HG03175 (cell line): Measurements from ENCODE around the gene KMT2B.

Experiments
- ATAC-seq: cut with Tn5 transposase; IDR thresholded peaks from one replicate; pipeline ENCODE4 v1.9.1; 2021; ENCODE audit warnings: mild to moderate bottlenecking, moderate library complexity; ENCODE audit not compliant: unreplicated experiment

The KMT2B gene

DNA sequence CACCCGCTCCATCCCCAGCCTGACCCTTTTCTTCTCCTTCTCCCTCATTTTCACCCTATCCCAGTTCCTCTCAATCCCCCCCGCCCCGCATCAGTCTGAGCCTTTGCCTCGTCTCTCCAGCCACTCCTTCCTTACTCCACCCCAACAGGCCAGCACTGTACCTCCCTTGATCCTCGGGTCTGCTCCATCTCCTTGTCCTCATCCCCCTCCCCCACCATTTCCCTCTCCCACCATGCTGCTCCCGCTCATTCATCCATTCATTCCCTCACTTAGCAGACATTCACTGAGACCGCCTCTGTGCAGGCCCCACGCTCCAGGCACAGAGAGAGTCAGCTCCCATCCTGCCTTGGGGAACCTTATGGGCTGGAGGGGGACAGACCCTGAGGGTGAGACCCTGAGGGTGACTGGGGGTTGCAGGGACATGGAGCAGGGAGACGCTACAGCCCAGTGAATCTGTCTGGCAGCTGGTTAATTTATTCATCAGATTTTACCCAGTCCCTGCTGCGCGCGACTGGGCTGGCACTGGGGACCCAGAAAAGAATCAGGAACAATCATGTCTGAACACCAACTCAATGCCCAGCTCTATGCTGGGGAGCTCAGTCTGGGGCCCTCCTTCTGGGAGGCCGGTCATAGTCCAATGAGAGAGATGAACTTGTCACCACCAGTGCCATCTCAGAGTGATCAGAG lies 58.4 kb downstream of the KMT2B start:
- no peak for ATAC-seq

DNA sequence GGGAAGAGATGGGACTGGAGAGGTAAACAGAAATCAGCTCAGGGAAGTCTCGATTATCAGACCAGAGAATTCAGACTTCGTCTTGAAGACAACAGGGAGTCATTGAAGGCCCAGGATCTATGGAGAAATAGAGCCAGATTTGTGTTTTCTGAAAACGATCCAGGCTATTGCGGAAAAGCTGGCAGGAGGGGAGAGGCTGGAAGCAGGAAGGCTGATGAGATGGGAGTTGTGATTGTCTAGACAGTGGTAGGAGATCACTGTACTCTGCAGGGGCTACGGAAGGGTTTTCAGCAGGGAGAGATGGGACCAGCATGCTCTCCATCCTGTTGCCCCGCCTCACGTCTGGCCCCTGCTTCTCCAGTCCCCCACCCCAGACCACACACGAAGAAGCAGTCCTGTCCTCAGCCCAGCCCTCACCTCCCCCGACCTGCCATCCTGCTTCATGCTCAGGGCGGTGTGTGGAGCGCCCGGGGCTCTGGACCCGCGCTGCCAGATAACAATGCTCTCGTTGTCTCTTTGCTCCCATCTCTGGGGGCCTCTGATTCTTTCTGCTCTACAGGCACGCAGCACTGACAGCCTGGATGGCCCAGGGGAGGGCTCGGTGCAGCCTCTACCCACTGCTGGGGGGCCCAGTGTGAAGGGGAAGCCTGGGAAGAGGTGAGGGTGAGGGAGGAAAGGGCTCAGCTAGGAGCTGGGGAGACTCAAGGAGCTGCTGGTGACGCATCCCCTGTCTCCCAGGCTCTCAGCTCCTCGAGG lies 59.5 kb downstream of the KMT2B start:
- ATAC-seq = no peak

DNA sequence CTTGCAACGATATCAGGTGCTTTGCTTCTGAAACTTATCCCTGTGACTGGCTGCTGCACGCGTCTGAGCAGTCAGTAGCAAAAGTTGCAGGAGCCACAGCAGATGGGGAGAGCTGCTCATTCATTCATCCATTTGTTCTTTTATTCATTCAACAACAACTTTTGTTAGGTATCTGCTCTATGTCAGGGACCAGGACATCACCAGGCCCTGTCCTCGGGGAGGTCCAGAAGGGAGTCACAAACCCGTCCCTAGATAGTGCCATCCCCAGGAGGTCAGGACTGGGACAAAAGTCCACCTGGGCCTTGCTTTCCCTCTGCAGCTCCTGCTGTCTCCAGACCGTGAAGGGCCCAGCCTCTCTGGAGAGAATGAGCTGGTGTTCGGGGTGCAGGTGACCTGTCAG lies 60.2 kb downstream of the KMT2B start:
- ATAC-seq = no peak

DNA sequence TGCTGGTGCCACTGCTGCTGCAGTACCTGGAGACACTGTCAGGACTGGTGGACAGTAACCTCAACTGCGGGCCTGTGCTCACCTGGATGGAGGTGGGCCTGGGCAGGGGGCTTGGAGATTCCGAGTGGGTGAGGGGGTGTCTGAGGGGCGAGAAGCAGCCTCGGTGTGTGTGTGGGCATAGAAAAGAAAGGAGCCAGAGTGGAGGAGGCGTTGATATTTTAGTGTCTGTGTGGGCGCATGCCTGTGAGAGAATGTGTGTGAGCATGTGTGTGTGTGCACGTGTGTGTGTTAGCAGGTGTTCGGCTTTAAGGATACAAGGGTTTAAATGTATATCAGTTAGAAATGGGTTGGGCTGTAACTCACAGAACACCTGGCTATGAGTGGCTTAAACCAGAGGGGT lies 61.2 kb downstream of the KMT2B start:
- ATAC-seq = no peak

DNA sequence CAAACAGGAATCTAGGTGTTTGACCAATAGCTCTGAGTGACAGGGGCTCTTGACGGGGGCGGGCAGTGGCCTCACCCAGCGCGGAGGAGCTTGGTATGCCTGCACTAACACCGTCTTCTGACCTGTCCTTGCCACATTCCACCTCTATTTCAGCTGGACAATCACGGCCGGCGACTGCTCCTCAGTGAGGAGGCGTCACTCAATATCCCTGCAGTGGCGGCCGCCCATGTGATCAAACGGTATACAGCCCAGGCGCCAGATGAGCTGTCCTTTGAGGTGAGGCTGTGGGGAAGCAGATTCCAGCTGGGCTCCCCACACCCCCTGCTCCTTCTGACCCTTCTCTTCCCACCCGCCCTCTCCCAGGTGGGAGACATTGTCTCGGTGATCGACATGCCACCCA lies 62.3 kb downstream of the KMT2B start:
- ATAC-seq = no peak

DNA sequence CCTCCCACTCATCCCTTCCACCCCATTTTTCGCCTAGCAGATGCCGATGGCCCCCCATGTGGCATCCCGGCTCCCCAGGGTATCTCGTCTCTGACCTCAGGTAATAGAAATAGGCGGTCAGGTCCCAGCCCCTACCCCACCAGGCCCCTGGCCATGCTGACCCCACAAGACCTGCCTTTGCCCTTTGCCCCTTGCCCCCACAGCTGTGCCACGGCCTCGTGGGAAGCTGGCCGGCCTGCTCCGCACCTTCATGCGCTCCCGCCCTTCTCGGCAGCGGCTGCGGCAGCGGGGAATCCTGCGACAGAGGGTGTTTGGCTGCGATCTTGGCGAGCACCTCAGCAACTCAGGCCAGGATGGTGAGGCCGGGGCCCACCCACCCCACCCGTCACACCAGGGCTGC lies 62.9 kb downstream of the KMT2B start:
- no peak for ATAC-seq

DNA sequence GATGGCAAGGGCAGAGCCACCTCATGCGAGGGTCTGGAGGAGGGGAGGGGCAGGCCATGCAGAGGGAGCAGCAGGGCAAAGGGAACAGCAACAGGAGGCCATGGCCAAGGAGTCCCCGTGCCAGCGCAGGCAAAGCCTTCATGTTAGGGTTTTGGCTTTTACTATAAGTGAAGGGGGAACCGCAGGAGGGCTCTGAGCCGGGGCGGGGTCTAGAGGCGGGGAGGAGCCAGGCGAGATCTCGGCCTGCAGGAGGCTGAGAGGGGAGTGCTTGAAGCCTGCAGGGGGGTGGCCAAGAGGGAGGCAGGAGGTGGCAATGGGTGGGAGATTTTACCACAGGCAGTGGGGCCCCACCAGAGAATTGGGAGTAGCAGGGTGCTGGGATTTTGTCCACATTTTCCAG lies 63.8 kb downstream of the KMT2B start:
- ATAC-seq = no peak

DNA sequence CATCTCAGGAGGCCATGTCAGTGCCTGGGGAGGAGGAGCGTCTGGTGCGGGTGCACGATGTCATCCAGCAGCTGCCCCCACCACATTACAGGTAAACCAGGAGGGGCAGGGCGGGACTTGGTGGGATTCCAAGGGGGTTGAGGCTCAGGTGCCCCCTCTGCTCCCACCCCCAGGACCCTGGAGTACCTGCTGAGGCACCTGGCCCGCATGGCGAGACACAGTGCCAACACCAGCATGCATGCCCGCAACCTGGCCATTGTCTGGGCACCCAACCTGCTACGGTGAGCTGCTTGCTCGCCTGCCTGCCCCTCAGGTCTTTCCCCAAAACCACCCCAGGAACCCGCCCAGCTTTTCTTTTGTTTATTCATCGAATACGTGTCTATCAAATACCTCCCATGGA lies 64.8 kb downstream of the KMT2B start:
- ATAC-seq = no peak

DNA sequence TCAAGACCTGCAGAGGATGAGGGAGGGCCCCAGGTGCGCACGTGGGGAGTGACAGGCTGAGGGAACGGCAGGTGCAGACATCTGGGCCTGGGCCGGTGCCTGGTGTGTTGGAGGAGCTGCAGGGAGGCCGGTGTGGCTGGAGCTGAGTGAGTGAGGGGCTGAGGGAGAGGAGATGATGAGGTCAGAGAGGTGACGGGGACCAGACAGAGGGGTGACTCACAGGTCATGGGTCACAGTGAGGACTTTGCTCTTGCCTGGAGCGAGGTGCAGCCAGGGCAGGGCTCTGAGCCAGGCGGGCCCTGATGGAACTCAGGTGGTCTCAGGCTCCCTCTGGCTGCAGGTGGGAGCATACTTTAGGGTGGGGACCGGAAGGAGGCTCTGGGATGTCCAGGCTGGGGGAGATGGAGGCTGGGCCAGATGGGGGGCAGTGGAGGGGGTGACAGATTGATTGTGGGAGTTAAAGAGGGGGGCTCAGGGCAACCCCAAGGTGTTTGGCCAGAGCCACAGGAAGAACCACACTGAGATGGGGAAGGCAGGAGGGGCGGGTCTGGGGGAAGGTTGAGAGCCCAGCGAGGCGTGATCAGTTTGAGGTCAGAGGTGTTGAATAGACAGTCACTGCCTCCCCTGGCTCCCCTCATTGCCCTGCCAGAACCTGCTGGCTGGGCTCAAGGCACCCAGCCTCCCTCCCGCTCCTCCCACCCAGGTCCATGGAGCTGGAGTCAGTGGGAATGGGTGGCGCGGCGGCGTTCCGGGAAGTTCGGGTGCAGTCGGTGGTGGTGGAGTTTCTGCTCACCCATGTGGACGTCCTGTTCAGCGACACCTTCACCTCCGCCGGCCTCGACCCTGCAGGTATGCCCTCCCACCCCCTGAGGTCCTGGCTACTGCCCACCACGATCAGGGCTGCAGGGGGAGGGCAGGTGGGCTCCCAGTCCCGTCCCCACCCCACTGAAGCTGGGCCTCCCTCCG lies 65.9 kb downstream of the KMT2B start:
- ATAC-seq = no peak

DNA sequence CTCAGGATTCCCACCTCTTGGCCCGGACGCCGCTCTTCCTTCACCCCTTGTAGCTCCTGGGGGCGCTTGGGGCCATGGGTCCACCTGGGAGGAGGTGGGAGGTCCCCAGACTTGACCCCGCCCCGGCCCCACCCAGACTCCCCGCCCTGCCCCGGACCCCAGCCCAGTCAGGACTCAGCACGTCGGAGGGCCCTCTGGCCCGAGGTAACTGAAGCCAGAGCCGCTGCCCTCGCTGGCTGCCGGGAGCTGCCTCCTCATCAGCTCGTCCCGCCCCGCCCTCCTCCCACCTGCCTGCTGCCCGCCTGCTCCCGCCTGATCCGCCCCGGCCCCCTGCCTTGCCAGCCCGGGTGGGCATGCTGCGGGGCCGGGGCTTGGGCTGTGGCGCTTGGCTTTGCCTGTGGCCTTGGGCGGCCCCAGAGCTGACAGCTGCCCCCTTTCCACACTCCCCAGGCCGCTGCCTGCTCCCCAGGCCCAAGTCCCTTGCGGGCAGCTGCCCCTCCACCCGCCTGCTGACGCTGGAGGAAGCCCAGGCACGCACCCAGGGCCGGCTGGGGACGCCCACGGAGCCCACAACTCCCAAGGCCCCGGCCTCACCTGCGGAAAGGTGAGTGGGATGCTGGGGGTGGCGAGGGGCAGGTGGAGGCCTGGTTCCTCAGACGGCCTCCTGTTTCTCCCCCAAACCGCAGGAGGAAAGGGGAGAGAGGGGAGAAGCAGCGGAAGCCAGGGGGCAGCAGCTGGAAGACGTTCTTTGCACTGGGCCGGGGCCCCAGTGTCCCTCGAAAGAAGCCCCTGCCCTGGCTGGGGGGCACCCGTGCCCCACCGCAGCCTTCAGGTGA lies 66.9 kb downstream of the KMT2B start:
- no peak for ATAC-seq

DNA sequence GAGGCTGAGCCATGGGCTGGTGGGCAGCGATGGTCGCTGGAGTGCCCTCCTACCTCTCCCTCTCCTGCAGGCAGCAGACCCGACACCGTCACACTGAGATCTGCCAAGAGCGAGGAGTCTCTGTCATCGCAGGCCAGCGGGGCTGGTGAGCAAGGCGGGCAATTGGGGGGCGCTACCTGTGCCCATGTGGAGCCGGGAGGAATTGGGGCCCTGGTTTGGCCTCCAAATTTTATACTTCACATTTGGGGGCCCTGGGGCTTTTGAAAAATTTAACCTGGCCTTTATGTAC lies 67.5 kb downstream of the KMT2B start:
- ATAC-seq = no peak

DNA sequence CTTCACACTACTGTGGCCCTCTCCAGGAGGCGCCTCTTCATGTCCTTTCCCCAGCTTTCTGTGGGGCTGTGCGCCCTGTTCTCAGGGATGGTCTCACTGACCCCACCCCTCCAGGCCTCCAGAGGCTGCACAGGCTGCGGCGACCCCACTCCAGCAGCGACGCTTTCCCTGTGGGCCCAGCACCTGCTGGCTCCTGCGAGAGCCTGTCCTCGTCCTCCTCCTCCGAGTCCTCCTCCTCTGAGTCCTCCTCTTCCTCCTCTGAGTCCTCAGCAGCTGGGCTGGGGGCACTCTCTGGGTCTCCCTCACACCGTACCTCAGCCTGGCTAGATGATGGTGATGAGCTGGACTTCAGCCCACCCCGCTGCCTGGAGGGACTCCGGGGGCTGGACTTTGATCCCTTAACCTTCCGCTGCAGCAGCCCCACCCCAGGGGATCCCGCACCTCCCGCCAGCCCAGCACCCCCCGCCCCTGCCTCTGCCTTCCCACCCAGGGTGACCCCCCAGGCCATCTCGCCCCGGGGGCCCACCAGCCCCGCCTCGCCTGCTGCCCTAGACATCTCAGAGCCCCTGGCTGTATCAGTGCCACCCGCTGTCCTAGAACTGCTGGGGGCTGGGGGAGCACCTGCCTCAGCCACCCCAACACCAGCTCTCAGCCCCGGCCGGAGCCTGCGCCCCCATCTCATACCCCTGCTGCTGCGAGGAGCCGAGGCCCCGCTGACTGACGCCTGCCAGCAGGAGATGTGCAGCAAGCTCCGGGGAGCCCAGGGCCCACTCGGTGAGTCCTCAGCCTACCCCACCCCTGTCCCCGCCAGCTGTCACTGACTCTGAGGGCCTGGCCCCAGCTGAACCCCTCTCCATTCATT lies 68.7 kb downstream of the KMT2B start:
- no peak for ATAC-seq

DNA sequence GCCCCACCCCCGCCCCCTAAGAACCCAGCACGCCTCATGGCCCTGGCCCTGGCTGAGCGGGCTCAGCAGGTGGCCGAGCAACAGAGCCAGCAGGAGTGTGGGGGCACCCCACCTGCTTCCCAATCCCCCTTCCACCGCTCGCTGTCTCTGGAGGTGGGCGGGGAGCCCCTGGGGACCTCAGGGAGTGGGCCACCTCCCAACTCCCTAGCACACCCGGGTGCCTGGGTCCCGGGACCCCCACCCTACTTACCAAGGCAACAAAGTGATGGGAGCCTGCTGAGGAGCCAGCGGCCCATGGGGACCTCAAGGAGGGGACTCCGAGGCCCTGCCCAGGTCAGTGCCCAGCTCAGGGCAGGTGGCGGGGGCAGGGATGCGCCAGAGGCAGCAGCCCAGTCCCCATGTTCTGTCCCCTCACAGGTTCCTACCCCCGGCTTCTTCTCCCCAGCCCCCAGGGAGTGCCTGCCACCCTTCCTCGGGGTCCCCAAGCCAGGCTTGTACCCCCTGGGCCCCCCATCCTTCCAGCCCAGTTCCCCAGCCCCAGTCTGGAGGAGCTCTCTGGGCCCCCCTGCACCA lies 69.5 kb downstream of the KMT2B start:
- ATAC-seq = no peak
